HG03045 (cell line): Measurements from ENCODE around the gene PI4K2B.
"Not testable (repeated sequence)": the region's sequence is repeated elsewhere in the genome, so short reads cannot be mapped to it uniquely, and the experiment has no call there.

Experiments used
- ATAC-seq: cut with Tn5 transposase; IDR thresholded peaks from one replicate; pipeline ENCODE4 v1.9.1; 2021; ENCODE audit warnings: mild to moderate bottlenecking, moderate library complexity; ENCODE audit not compliant: unreplicated experiment

Gene PI4K2B

DNA sequence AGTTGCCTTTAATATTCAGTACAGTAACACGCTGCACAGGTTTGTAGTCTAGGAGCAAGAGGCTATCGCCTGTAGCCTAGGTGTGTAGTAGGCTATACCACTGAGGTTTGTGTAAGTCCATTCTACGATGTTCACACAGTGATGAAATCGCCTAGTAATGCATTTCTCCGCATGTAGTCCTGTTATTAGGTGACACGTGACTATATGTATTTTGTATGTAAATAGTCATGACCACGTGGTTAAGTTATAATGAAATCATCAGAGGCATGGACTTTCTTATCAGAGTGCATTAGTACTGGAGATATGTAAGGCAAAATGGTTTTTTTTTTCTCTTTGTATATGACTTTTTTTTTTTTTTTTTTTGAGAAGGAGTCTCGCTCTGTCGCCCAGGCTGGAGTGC, 68.8 kb downstream of the PI4K2B start:
- ATAC-seq: no peak

- ATAC-seq: no peak
Measured at GRCh38 chr4:25303578-25303977, 69.7 kb downstream of the PI4K2B start.

DNA sequence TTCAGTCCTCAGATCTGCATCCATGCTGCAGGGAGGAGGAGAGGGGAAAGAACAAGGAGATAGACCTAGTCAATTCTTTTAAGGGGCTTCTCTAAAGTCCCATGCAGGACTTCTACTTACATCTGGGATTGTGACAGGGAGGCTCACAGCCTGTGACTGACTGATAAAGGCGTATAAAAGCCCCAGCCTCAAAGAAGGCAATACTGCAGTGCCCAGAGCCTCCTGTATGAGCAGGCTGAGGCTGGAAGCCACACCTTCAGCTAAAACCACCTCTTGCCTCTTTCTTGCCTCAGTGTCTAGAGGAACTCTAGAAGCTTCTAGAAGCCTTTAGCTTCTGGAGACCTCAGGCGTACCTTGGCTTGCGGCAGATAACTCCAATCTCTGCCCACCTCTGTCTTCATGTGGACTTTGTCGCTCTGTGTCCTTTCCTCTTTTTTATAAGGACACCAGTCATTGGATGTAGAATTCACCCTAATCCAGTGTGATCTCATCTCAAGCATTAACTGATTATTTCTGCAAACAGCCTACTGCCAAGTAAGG, 72.8 kb downstream of the PI4K2B start:
- ATAC-seq: no peak

- ATAC-seq: no peak
Measured at GRCh38 chr4:25307596-25307995, 73.8 kb downstream of the PI4K2B start.

GRCh38 chr4:25308306-25308705, 74.5 kb downstream of the PI4K2B start:
- ATAC-seq: no peak

DNA sequence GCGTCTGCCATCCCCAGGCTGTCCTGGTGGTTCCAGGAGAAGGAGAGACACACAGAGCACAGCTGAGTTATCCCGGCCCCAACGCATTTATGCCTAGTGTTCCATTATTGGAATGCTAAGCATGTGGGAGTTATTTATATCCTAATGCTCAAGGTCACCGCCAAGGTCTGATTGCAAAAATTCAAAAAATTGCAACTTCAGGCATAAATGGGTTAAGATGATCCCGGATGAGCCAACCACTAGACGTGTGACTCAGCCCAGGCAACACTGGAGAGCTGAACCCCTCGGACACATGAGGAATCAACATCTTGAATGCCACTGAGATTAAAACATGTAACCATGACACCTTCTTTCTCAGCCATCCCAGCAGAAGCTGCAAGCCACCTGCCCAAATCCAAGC, 74.9 kb downstream of the PI4K2B start:
- no peak for ATAC-seq

GRCh38 chr4:25310066-25310802, 76.4 kb downstream of the PI4K2B start:
- peak; percentile 39 for ATAC-seq

DNA sequence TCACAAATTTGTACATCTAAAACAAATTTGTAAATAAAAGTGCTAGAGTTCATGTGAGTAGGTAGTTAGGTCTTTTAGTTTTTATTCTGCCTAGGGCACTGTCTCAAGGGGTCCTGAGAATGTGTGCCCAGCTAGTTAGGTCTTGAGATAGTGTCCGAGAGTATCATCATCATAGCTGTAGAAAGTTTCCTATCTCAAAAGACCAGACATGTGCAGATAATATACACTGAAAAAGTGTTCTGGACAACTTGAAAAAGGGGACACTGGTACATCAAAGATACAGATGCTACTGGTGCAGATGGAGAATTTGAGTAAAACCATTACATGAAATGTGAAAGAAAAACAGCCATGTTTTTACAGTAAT, 77.0 kb downstream of the PI4K2B start:
- ATAC-seq: no peak

DNA sequence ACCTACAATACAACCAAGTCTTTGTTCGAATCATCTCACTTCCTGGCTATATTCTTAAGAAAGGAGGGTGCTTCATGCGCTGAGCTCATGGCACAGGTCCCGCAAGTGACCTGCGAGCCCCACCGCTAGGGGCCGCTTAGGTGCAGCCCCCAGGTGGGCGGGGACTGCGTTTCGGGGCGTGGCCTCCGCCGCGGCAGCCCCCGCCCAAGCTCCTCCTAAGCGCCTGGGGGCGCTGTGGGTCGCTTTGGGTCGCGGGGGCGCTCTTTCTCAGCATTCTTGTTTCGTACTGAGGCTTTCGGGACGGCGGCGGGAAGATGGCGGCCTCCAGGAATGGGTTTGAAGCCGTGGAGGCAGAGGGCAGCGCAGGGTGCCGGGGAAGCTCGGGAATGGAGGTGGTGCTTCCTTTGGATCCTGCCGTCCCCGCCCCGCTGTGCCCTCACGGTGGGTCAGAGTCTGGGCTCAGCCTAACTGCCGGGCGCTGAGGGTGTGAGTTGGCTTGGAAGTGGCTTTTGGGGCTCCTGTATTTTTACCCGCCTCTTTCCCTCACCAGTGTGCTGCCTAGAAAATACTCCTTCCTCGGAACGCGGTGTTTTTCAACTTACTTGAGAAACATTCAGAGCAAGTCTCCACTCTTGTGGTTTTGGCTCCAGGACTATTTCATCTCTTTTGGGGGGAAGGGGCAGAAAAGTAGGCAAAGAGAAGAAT, 78.8 kb downstream of the PI4K2B start, which contains the start of gene ZCCHC4:
TSS of gene ZCCHC4 (plus strand) at position 279 of the 705 bp plus-strand sequence. CDS start at position 315, 36 bp downstream.
- ATAC-seq: peak; percentile 90

DNA sequence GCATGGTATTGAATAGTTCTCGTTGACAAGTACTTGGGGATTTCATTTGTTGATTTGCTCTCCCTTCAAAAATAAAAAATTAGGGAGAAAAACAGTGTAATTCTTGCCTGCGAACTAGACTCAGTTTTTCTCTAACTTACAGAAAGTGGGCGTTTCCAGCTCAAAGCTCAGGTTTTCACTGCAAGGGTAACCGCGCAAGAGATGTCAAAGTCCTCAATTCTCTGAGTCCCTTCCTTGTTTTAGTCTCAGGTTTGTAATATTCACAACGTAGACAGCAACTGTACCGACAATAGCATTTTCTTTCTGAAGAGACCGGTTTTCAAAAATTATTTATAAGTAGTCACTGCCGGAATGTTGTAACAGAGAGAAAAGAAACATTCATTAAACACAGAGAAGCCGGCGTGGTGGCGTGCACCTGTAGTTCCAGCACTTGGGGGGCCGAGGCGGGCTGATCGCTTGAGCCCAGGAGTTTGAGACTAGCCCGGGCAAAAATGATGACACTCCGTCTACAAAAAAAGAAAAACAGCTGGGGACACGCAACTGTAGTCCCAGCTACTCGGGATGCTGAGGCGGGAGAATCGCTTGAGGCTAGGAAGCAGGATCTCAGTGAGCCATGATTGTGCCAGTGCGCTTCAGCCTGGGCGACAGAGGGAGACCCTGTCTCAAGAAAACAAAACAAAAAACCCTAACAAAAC, 79.5 kb downstream of the PI4K2B start:
- ATAC-seq: no peak

GRCh38 chr4:25320336-25320735, 86.5 kb downstream of the PI4K2B start:
- no peak for ATAC-seq

DNA sequence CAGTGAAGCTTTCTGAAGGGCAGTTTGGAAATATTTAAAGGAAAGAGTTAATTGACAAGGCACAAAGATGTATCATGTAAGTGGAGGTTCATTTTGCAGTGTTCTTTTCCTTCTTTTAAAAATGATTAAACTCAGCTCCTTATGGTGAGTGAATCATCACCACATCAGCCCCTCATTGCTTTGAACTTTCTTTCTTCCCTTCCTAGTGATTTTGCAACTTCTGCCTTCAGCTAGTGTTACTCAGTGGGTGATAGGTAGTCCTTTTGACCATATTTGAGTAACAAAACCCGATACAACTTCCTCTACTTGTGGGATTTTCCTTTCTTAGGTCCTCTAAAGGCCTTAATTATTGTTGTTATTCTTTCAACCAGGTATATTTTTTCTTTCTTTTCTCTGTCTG, 86.9 kb downstream of the PI4K2B start:
- ATAC-seq: no peak

GRCh38 chr4:25321703-25322102, 87.9 kb downstream of the PI4K2B start:
- no peak for ATAC-seq

DNA sequence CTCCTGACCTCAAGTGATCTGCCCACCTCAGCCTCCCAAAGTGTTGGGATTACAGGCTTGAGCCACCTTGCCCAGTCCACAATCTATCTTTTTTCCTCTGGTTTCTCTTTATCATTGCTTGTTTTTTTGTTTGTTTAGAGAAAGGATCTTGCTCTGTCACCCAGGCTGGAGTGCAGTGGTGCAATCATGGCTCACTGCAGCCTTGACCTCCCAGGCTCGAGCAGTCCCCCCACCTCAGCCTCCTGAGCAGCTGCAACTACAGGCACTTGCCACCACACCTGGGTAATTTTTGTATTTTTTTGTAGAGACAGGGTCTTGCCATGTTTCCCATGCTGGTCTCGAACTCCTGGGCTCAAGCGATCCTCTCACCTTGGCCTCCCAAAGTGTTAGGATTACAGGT, 94.6 kb downstream of the PI4K2B start:
- not testable (repeated sequence) for ATAC-seq
